Omental fat pad (tissue), 4 donors: ENCODE results near the gene FMN1. TPM values are rescaled to one million over a fixed set of nuclear protein-coding genes. Genes with fewer than 3 reads are reported as not detected.

Experiments
- ATAC-seq: fragments of 150-250 bp; one replicate; pipeline ENCODE4 v1.9.1; 2016; ENCODE audit warnings: mild to moderate bottlenecking, moderate library complexity; ENCODE audit not compliant: low FRiP score
- DNase-seq: peaks from one replicate; pipeline ENCODE4 v3.0.0-alpha.2; 2019; ENCODE audit warnings: low spot score
- total RNA-seq, 4 donors: library from RNA; depleted of rRNA; stranded (reverse); fragments of >200 nt; gene quantifications; one replicate each; pipeline ENCODE4 v1.1.0, GENCODE V29; 2016
- TF ChIP-seq, protein P1 (sequence below), 3 donors: fragments of 450-650 bp; IDR thresholded peaks; one replicate each; pipeline ENCODE4 v1.5.1; 2016 to 2017; ENCODE audit warnings: antibody characterized with exemption in 3 of 3, mild to moderate bottlenecking in 3 of 3, moderate library complexity in 2 of 3

The FMN1 gene
- total RNA-seq, 4 donors from 2014 or later, result 19.9 to 35.5 (median 28.5) TPM

GRCh38 chr15:33008284-33008995 lies 186.1 kb downstream of the FMN1 start:
- no peak for DNase-seq
- peak; percentile 64 for ATAC-seq
- TF ChIP-seq, protein P1, sequence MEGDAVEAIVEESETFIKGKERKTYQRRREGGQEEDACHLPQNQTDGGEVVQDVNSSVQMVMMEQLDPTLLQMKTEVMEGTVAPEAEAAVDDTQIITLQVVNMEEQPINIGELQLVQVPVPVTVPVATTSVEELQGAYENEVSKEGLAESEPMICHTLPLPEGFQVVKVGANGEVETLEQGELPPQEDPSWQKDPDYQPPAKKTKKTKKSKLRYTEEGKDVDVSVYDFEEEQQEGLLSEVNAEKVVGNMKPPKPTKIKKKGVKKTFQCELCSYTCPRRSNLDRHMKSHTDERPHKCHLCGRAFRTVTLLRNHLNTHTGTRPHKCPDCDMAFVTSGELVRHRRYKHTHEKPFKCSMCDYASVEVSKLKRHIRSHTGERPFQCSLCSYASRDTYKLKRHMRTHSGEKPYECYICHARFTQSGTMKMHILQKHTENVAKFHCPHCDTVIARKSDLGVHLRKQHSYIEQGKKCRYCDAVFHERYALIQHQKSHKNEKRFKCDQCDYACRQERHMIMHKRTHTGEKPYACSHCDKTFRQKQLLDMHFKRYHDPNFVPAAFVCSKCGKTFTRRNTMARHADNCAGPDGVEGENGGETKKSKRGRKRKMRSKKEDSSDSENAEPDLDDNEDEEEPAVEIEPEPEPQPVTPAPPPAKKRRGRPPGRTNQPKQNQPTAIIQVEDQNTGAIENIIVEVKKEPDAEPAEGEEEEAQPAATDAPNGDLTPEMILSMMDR (IDR thresholded peaks at IDR 0.05), result no peak

GRCh38 chr15:33007303-33007855 lies 187.1 kb downstream of the FMN1 start:
- ATAC-seq, result peak; percentile 37

DNA sequence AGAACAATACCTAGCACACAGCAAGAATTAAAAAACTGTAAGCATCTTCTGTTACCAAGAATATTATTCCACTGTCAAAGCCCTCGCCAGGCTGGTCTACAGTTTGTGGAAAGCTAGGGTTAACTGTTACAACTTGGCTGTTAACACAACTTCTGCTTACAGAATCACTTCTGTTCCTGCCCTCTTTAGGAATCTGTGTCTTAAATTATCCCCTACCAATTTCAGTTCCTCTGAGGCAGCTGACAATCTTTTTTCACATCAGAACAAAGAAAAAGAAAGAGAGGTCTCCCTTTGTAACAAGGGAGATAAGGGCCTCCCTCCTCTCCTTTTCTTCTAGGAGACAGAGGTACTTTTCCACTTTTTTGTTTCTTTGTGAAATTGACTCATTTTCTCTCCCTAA lies 188.9 kb downstream of the FMN1 start:
- TF ChIP-seq, protein P1 (IDR thresholded peaks at IDR 0.05), result no peak
- DNase-seq (no peak), ATAC-seq (no peak)

More at GRCh38 chr15:33007303-33007855, 187.1 kb downstream of the FMN1 start:
- TF ChIP-seq, protein P1 (IDR thresholded peaks at IDR 0.05), result no peak
- DNase-seq, result no peak

- TF ChIP-seq, protein P1 (IDR thresholded peaks at IDR 0.05), result no peak
- DNase-seq, result no peak
- ATAC-seq, result no peak
These were observed 192.6 kb downstream of the FMN1 start for GRCh38 chr15:33001926-33002325.

DNA sequence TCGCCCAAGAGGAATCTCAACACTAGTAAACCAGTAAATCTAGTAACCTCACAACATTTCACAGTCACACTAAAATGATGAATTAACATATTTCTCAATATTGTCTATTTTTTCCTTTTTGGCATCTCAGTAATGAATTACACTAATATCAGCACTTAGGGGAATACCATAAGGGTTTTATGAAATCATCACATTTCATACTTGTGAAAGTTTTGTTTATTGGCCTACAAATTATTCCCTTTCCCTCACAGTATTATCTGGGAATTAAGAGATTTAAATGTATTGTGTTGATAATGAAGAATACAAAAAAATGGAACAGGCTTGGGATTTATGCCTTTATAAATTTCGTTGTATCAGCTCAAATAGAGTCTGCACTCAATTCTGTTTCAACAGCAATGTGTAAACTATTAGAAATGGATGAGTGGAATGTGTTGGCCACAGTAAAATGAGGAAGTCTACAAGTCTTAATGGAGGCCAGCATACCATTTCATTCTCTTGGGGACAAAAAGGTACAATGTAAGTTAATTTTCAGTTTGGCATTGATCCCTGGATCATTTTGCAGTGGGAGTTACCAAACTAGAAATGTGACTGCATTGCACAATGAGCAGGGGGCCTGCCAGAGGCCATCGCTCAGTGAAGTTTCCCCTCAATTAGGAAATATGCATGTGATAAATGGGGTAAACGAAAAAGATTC lies 195.4 kb downstream of the FMN1 start:
- TF ChIP-seq, protein P1 (IDR thresholded peaks at IDR 0.05), result no peak
- peak; percentile 54 for ATAC-seq
- no peak for DNase-seq

- TF ChIP-seq, protein P1 (IDR thresholded peaks at IDR 0.05), result no peak
- DNase-seq, result no peak
- ATAC-seq, result no peak
These were observed 196.3 kb downstream of the FMN1 start for GRCh38 chr15:32998182-32998581.
